IPS-18c (cell line): ENCODE measurements around the gene SLC25A6.
"Not testable (repeated sequence)": the region's sequence is repeated elsewhere in the genome, so short reads cannot be mapped to it uniquely, and the experiment has no call there.

ENCODE experiments used
- H3K4me3 ChIP-seq: 2 replicates; pipeline ENCODE4 v1.7.0; 2013; ENCODE audit warnings: low read depth, mild to moderate bottlenecking, low read length, moderate library complexity; ENCODE audit not compliant: insufficient read depth
- H3K9me3 ChIP-seq: one replicate; pipeline ENCODE4 v1.6.1; 2013; ENCODE audit warnings: mild to moderate bottlenecking, low read length, moderate library complexity; ENCODE audit not compliant: control insufficient read depth, insufficient read depth

SLC25A6 gene

DNA sequence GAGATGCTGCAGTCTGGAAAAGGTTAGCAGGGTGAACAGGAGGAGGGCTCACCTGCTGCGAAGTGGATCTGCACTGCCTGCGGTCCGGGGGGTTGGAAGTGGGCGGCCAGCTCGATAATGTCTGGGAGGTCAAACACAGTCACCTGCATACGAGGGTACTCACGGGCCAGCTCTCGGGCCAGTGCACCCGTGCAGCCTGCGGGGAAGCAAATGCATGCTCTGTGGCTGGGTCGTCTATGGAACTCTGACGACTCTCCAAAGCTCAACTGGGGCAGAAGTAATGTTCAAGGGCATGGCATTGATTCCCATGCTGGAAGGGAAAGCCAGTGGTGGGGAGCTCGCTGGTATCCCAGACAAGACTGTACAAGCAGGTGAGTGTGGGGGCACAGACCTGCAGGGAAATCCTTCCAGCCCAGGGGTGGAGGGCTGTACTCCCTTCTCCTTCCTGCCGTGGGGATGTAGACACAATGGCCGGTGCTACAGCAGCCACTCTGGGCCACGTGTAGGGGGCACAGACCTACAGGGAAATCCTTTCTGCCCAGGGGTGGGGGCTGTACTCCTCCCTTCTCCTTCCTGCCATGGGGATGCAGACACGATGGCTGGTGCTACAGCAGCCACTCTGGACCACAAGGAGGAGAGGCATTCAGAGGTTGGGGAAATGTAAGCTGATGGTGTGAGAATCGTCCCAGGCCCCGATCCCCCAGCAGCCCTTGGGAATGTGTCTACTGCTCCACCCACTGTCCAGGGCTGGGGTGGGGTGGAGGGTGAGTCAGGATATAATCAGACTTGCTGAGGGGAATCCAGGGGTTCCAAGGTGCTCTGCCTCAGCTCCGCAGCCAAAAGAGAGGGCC, 26.2 kb upstream of the SLC25A6 start:
- Histone ChIP-seq H3K9me3 (peaks cover 4% of the 10 kb centered on the region), H3K4me3 (no peak overlapping the region)

DNA sequence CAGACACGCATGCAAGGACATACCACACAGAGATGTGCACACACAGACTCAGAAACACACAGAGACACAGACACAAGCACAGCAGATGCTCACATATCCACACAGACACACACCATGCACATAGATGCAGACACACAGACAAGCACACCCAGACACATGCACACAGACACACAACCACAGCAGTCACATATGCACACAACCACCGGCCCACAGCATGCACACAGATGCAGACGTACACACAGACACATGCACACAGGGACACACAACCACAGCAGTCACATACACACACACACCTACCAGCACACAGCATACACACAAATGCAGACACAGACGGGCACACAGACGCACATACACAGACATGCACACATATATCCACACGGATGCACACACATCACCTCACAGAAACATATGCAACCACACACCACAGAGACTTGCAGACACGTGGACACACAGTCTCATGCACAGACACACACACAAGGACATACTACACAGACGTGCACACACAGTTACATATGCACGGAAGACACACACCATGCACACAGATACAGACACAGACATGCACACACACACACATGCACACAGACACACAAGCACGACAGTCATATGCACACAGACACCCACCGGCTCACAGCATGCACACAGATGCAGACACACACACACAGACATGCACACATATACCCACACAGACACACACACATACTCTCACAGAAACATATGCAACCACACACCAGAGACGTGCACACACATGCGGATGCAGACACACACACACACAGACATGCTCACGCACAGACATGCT, 25.2 kb upstream of the SLC25A6 start:
- Histone ChIP-seq H3K9me3 (no peaks in the 10 kb centered on the region), H3K4me3 (no peak overlapping the region)

DNA sequence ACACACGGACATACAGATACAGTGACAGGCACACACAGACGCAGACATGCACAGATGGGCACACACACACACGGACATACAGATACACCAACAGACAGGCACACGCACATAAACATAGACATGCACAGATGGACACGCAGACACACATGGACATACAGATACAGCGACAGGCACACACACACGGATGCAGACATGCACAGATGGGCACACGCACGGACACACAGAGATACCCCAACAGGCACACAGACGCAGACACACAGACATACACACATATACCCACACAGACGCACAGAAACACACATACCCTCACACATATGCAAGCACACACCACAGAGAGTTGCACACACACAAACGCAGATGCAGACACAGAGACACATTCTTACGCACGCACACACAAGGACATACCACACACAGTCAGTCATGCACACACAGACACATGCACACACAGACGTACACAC, 24.4 kb upstream of the SLC25A6 start:
- no peaks in the 10 kb centered on the region for H3K9me3 ChIP-seq
- H3K4me3 ChIP-seq: no peak overlapping the region

DNA sequence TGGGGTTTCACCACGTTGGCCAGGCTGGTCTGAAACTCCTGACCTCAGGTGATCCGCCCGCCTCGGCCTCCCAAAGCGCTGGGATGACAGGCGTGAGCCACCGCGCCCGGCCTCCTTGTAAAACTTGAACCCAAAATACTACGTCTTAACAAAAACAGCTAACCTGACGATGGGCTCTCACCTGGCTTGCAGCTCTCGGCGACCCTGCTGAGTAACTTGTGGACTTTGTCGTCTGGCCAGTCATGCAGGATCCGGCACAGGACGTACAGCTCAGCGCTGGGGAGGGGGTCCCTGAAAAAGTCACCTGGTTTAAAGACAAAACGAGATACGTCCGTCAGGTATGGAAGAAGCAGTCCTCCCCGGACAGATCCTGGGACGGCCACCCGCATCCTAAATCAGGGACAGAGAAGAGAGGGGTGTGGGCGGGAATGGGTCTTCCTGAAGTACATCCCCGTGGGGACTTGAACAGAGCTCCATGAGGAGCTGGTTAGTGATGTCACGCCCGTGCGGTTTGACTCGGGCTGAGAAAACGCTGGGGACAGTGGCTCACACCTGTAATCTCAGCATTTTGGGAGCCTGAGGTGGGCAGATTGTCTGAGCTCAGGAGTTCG, 20.7 kb upstream of the SLC25A6 start:
- Histone ChIP-seq H3K4me3 (no peak overlapping the region), H3K9me3 (no peaks in the 10 kb centered on the region)

DNA sequence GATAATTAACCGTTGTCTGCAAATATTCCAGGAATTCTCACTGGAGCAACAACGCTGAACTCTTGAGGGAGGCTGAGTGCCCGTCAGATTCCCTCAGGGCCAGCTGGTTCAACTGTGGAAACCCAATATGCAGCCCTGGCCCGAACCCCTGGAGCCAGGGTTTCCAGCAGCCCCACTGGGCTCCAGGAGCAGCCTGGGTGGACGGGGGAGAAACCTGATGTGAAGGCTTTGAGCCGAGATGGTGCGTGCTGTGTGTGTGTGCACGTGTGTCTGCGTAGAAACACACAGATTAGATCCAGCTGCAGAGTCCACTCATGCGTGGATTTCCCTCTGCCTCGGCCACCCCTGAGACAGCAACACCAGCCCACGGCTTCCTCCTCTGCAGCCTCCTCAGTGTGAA, 19.4 kb upstream of the SLC25A6 start:
- no peak overlapping the region for H3K4me3 ChIP-seq
- no peaks in the 10 kb centered on the region for H3K9me3 ChIP-seq

DNA sequence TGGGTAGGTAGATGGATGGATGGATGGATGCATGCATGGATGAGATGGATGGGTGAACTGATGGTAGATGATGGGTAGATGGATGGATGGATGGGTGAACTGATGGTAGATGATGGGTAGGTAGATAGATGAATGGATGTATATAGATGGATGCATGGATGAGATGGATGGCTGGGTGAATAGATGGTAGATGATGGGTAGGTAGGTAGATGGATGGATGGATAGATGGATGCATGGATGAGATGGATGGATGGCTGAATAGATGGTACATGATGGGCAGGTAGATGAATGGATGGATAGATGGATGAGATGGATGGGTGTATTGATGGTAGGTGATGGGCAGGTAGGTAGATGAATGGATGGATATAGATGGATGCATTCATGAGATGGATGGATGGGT, 15.1 kb upstream of the SLC25A6 start:
- Histone ChIP-seq H3K9me3 (no peaks in the 10 kb centered on the region), H3K4me3 (no peak overlapping the region)

DNA sequence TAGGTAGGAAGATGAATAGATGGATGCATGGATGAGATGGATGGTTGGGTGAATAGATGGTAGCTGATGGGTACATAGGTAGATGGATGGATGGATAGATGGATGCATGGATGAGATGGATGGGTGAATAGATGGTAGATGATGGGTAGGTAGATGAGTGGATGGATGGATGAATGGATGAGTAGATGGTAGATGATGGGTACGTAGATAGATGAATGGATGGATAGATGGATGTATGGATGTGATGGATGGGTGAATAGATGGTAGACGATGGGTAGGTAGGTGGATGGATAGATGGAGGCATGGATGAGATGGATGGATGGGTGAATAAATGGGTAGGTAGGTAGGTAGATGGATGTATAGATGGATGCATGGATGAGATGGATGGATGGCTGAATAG, 13.9 kb upstream of the SLC25A6 start:
- not testable (repeated sequence) for H3K9me3 ChIP-seq, H3K4me3 ChIP-seq

DNA sequence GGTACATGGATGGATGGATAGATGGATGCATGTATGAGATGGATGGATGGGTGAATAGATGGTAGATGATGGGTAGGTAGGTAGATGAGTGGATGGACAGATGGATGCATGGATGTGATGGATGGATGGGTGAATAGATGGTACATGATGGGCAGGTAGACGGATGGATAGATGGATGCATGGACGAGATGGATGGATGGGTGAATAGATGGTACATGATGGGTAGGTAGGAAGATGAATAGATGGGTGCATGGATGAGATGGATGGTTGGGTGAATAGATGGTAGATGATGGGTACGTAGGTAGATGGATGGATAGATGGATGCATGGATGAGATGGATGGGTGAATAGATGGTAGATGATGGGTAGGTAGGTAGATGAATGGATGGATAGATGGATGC, 12.0 kb upstream of the SLC25A6 start:
- not testable (repeated sequence) for H3K4me3 ChIP-seq, H3K9me3 ChIP-seq

DNA sequence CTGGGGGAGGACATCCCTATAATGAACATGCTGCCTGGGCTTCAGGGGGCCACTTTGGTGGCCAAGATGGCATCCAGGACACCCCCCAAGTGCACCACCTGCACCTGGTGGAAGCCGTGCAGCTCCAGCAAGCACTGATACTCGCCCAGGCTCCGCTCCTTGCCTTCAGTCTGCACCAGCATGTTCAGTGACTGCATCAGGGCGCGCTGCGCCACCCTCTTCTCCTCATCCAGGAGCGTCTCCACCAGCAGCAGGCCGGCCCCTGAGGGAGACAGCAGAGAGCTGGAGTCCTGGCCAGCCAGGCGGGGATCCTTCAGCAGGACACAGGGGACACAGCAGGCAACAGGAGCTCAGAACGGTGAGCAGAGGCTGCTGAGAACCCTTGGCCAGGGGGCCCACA, 11.3 kb upstream of the SLC25A6 start:
- H3K4me3 ChIP-seq: no peak overlapping the region
- no peaks in the 10 kb centered on the region for H3K9me3 ChIP-seq

DNA sequence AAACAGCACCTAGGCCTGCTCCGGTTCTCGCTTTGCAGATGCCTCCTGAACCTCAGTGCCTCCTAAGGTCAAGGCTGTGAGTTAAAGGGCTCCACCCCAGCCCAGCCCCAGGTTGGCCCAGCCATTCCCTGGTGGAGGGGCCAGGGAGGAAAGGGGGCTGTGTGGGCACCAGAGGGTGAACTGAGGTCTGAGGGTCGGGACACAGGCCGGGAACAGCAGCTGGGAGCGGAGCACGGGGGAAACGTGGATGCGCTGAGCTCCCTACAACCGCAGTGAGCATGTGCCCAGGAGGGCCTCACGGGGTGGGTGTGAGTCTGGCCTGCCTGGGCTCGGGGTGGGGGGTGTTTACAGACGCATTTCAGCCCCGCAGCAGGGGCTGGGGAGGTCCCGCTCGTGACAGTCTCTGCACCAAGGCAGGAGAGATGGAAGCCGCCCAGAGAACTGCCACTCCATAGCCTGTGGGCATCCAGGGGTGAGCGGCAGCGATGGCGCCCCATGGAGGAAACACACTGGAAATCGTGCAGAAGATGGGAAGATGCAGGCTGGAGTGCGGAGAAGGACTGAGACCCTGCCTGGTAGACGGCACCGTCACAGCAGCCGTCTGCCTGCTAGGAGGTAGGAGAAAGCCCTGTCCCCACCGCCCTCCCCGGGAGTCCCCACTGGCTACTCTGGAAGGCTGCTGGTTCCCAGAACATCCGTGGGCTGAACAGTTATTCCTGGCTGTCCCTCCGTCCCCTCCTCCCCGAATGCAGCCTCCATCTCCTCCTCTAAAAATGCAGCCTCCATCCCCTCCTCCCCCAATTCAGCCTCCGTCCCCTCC, 9.9 kb upstream of the SLC25A6 start:
- Histone ChIP-seq H3K4me3 (no peak overlapping the region), H3K9me3 (no peaks in the 10 kb centered on the region)

DNA sequence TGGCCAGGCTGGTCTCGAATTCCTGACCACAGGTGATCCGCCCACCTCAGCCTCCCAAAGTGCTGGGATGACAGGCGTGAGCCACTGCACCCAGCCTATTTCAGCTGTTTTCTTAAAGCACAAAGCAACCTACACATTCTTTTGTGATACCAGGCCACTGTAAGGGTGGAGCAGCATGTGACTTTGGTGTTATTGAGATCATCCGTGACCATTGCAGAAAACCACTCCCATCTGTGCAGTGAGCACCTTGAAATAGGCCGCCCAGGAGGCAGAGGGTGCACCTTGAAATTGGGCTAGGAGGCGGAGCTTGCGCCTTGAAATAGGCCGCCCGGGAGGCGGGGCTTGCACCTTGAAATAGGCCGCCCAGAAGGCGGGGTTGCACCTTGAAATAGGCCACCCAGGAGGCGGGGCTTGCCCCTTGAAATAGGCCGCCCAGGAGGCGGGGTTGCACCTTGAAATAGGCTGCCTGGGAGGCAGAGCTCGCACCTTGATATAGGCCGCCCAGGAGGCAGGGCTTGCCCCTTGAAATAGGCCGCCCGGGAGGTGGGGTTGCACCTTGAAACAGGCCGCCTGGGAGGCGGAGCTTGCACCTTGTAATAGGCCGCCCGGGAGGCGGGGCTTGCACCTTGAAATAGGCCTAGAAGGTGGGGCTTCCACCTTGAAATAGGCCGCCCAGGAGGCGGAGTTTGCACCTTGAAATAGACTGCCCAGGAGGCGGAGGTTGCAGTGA, 9.0 kb upstream of the SLC25A6 start:
- Histone ChIP-seq H3K9me3 (no peaks in the 10 kb centered on the region), H3K4me3 (no peak overlapping the region)

DNA sequence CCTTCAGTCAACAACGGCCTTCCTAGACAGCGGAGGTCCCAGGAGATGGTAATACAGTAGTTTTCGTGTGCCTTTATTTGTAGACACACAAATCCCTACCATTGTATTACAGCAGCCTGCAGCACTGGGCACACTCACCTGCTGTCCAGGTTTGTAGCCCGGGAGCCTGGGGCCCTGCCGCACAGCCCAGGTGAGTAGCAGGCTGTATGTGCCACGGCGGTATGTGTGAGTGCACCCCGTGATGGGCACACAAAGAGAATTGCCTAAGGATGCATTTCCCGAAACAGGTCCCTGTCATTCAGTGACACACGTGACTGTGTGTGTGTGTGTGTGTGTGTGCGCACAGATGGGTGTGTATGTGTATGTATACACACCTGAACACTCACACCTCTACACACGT, 8.1 kb upstream of the SLC25A6 start:
- Histone ChIP-seq H3K4me3 (no peak overlapping the region), H3K9me3 (no peaks in the 10 kb centered on the region)

DNA sequence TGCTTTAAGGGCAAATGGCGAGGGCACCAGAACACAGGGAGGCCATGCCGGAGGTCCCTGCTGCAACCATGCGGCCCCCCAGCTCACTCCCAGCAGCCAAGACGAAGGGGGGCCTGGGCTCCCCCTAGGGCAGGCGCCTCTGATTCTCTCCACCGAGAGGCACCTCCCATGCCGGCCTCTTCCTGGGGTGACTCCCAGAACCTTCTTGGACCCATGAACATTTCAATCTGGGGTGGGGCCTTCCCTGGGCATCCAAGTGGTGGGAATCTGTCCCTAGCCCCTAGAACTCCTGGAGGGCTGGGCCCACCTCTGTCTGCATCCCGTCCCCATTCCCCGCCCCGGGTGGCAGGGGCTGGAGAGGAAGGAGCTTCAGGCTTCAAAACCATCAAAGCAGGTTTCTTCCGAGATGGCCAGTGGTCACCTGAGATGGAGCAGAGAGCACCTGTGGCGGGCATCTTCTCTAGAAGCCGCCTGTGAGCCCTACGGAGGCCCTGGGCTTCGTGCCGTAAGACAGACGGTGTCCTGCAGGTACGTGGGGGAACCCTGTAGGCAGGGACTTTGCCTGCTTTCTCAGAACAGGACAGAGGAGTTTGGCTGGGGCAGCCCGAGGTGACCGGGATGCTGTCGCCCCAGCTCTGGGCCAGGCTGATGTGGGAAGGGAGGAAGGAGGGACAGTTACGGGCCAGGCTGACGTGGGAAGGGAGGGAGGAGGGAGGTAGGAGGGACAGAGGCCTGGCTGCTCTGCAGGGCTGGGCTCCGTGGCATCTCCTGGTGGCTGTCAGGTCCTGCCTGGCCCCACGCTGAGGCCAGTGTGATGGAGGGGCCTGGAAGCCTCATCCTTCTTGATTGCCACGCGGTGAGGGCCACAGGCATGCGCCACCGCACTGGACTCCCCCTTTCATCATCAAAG, 6.8 kb upstream of the SLC25A6 start:
- Histone ChIP-seq H3K4me3 (no peak overlapping the region), H3K9me3 (no peaks in the 10 kb centered on the region)

DNA sequence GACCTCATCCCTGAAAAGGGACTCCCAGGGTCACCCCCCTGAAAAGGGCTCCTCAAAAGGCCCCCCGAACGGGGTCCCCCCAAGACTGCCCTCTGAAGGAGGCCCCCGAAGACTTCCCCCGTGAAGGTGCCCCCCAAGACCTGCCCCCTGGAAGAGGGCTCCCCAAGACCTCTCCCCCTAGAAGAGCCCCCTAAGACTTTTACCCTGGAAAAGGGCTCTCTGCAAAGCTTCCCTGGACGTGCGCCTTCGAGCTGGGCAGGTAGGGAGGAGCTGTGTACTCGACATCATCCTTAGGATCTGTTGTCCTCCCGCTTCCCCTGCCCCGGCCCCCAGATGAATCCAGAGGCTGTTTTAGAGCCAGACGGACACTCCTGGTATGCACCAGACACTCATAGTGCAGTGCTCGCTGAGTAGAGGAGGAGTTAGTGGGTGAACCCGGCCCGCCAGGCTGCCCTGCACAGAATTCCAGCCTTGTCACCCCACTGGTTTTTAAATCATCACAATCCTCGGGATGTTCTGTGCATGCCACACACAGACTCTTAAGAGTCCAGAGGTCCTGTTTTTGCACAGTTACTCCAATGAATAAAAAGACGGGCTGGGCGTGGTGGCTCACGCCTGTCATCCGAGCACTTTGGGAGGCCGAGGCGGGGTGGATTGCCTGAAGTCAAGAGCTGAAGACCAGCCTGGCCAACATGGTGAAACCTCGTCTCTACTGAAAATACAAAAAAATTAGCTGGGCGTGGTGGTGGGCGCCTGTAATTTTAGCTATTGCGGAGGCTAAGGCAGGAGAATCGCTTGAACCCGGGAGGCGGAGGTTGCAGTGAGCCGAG, 5.7 kb upstream of the SLC25A6 start:
- Histone ChIP-seq H3K4me3 (no peak overlapping the region), H3K9me3 (no peaks in the 10 kb centered on the region)

DNA sequence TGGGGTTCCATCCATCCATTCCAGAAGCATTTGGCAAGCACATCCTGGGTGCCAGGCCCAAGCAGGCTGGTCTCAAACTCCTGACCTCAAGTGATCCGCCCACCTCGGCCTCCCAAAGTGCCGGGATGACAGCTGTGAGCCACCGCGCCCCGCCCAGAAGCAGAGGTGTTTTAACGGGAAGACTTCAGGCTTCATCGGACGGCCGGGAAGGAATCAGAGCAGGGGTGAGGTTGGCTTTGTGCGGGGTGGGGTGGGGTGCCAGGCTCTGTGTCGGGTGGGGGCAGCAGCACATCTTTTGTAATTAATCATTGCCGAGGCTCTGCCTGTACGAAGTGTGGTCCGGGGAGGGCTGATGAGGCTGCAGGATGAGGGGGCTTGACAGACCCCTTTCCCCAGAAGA, 5.1 kb upstream of the SLC25A6 start:
- H3K9me3 ChIP-seq: no peaks in the 10 kb centered on the region
- no peak overlapping the region for H3K4me3 ChIP-seq
